Prostate gland (tissue), 2 donors: ENCODE measurements around the gene SLC9C1. TPM values are rescaled to one million over a fixed set of nuclear protein-coding genes. Genes with fewer than 3 reads are reported as not detected.

Experiments used
- DNase-seq: peaks from one replicate; pipeline ENCODE4 v3.0.0-alpha.2; 2019; ENCODE audit warnings: low spot score
- H3K27ac ChIP-seq, 2 donors: fragments of 200-600 bp; sonication (generic); 2 replicates each; pipeline ENCODE4 v1.5.1; 2017 to 2019
- H3K27me3 ChIP-seq: fragments of 200-600 bp; sonication (generic); replicated peaks from 2 replicates; pipeline ENCODE4 v1.5.1; 2019; ENCODE audit not compliant: insufficient read depth
- H3K36me3 ChIP-seq, 2 donors: fragments of 200-600 bp; sonication (generic); 1 replicate in 1 of 2; 2 replicates in 1 of 2; pipeline versions ENCODE4 v1.5.1 to v1.8.1; 2017 to 2019
- H3K4me1 ChIP-seq: fragments of 200-600 bp; sonication (generic); replicated peaks from 2 replicates; pipeline ENCODE4 v1.5.1; 2019
- H3K4me3 ChIP-seq, 2 donors: fragments of 200-600 bp; sonication (generic); 2 replicates each; pipeline ENCODE4 v1.5.1; 2017 to 2019
- H3K9me3 ChIP-seq: fragments of 200-600 bp; sonication (generic); 2 replicates; pipeline ENCODE4 v1.5.1; 2017
- POLR2A ChIP-seq: fragments of 450-650 bp; IDR thresholded peaks from one replicate; pipeline ENCODE4 v1.6.1; 2016; ENCODE audit warnings: antibody characterized with exemption, mild to moderate bottlenecking
- POLR2AphosphoS5 ChIP-seq: sonication (generic); formaldehyde crosslinking; IDR thresholded peaks from one replicate; pipeline ENCODE4 v1.6.1; 2017; ENCODE audit warnings: antibody characterized with exemption
- whole genome bisulfite sequencing: methylation state at CpG from one replicate; pipeline ENCODE4 v1.1.5; 2018; 5-methylcytosine and 5-hydroxymethylcytosine counted together
- intact Hi-C: fragments of 100-400 bp; cut with DNase I; formaldehyde crosslinking; loops from one replicate; pipeline ENCODE4 v1.14.2; 2022
- total RNA-seq, 2 donors: library from RNA; depleted of rRNA; stranded (reverse); fragments of >200 nt; gene quantifications; one replicate each; pipeline ENCODE4 v1.1.0, GENCODE V29; 2016
- TF ChIP-seq, protein P1 (sequence below), 4 experiments: fragments of 200-600 bp in 2 of 4; fragments of 450-650 bp in 2 of 4; sonication (generic) in 2 of 4; IDR thresholded peaks; 1 replicate in 3 of 4; 2 replicates in 1 of 4; pipeline ENCODE4 v1.5.1; 2016 to 2019; ENCODE audit warnings: antibody characterized with exemption in 4 of 4, mild to moderate bottlenecking in 2 of 4, moderate library complexity in 2 of 4

The SLC9C1 gene
- total RNA-seq, 2 donors from 2014 or later: 0.91 TPM; not detected in 1

GRCh38 chr3:112320691-112321090 is 26.7 kb upstream of the SLC9C1 start:
- Histone ChIP-seq H3K27me3 (no peaks in the 10 kb centered on the region), H3K4me1 (no peaks in the 10 kb centered on the region), H3K9me3 (no peaks in the 10 kb centered on the region), H3K4me3 (no peak overlapping the region), H3K36me3 (no peaks in the 10 kb centered on the region), H3K27ac (no peak overlapping the region)
- no peak for TF ChIP-seq POLR2AphosphoS5
- TF ChIP-seq POLR2A: no peak
- TF ChIP-seq, protein P1, sequence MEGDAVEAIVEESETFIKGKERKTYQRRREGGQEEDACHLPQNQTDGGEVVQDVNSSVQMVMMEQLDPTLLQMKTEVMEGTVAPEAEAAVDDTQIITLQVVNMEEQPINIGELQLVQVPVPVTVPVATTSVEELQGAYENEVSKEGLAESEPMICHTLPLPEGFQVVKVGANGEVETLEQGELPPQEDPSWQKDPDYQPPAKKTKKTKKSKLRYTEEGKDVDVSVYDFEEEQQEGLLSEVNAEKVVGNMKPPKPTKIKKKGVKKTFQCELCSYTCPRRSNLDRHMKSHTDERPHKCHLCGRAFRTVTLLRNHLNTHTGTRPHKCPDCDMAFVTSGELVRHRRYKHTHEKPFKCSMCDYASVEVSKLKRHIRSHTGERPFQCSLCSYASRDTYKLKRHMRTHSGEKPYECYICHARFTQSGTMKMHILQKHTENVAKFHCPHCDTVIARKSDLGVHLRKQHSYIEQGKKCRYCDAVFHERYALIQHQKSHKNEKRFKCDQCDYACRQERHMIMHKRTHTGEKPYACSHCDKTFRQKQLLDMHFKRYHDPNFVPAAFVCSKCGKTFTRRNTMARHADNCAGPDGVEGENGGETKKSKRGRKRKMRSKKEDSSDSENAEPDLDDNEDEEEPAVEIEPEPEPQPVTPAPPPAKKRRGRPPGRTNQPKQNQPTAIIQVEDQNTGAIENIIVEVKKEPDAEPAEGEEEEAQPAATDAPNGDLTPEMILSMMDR (IDR thresholded peaks at IDR 0.05): no peak
- intact Hi-C loops: no loop called here
- DNase-seq: no peak
- 82% methylated on average over 1 of the region's 1 CpG for WGBS

DNA sequence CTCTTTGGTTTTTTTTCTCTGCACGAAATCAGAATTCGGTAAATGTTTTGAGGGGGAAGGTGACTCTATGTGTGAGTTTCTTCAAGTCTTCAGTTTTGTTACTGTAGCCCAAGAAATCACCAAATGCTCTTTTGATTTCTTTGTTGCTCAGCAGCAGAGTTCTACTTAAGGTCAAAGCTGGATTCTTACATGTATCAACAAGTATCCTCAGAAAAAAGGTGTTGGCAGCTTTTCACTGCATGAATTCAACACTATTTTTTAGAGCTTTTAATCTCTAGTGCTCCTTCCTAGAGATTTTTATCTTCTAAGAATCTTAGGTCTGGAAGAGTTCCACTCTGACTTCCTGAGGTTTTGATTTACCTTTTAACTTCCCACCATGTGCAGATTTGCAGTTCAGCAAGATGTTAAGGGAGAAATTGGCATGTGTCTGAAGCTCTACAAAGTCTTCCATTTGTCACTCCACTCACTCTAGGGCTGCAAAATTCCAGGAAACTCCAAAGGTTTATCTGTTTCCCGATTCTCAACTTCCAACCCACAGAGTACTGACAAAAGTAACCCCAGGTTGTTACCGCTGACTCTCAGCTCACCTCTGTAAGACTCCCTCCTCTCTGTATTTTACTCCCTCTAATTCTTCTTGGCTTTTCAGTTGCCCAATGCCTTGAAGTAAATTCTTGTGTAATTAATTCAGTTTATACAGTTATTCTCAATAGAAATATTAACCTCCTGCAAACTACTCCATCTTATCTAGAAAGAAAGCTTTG is 25.7 kb upstream of the SLC9C1 start:
- Histone ChIP-seq H3K27me3 (no peaks in the 10 kb centered on the region), H3K36me3 (no peaks in the 10 kb centered on the region), H3K27ac (no peak overlapping the region), H3K4me3 (no peak overlapping the region), H3K9me3 (no peaks in the 10 kb centered on the region), H3K4me1 (no peaks in the 10 kb centered on the region)
- DNase-seq: no peak
- intact Hi-C loops: no loop called here
- TF ChIP-seq POLR2A (no peak), POLR2AphosphoS5 (no peak)
- TF ChIP-seq, protein P1 (IDR thresholded peaks at IDR 0.05): no peak
- 37% methylated on average over 4 of the region's 4 CpGs for WGBS

DNA sequence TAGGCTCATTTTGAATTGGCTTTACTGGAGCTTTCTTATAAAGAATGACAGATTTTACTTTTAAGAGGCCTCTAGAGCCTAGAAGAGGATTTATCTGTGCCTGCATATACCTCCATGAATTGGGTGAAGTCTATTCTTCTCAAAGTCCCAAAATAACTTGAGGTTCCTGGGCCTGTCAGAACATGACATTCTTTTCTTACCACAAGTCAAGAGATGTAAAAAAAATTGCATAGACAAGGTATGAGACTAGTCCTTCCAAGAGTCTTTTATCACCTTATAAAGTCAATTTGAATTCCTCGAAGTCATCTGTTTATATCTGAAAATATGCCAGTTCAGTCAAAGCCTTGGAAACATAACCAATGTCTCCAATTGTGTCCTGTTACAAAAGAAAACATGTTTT is 21.8 kb upstream of the SLC9C1 start:
- Histone ChIP-seq H3K4me1 (no peaks in the 10 kb centered on the region), H3K27me3 (no peaks in the 10 kb centered on the region), H3K4me3 (no peak overlapping the region), H3K36me3 (no peaks in the 10 kb centered on the region), H3K27ac (no peak overlapping the region), H3K9me3 (no peaks in the 10 kb centered on the region)
- TF ChIP-seq, protein P1 (IDR thresholded peaks at IDR 0.05): no peak
- no peak for TF ChIP-seq POLR2AphosphoS5
- TF ChIP-seq POLR2A: no peak
- WGBS: 46% methylated on average over 1 of the region's 1 CpG
- intact Hi-C loops: no loop called here
- no peak for DNase-seq

DNA sequence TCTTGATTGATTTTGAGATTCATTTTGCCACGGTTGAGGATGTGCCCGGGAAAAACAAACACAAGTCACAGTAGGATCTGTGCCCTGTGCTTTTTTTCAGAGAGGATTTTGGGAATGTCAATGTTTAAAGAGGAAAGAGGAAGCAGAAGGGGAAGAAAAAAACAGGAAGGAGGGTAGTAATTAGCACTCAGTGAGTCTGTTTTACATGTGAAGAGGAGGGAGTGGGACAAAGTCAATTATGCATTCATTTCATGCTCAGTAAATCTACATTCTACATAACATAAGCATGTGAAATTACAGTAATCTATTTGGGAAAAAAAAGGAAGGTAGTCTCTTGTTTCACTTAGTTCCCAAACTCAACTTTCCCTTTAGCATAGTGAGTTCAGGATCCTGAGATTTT is 20.6 kb upstream of the SLC9C1 start:
- no peaks in the 10 kb centered on the region for H3K9me3 ChIP-seq
- TF ChIP-seq POLR2A (no peak), POLR2AphosphoS5 (no peak)
- TF ChIP-seq, protein P1 (IDR thresholded peaks at IDR 0.05): no peak
- DNase-seq: no peak
- no peak overlapping the region for H3K4me3 ChIP-seq
- H3K27ac ChIP-seq: no peak overlapping the region
- WGBS: 77% methylated on average over 2 of the region's 2 CpGs
- intact Hi-C loops: no loop called here
- no peaks in the 10 kb centered on the region for H3K27me3 ChIP-seq
- no peaks in the 10 kb centered on the region for H3K36me3 ChIP-seq
- no peaks in the 10 kb centered on the region for H3K4me1 ChIP-seq
